Gastroesophageal sphincter (tissue), 4 donors: ENCODE results near the gene MASP2. TPM values are rescaled to one million over a fixed set of nuclear protein-coding genes. Genes with fewer than 3 reads are reported as not detected.
A peak's percentile ranks its signal among the peaks of the same experiment; 100 is the strongest.
"Not testable (repeated sequence)": the region's sequence is repeated elsewhere in the genome, so short reads cannot be mapped to it uniquely, and the experiment has no call there.

Source experiments
- ATAC-seq: fragments of 150-250 bp; one replicate; pipeline ENCODE4 v1.9.1; 2016; ENCODE audit warnings: mild to moderate bottlenecking, moderate library complexity
- H3K27ac ChIP-seq, 4 donors: fragments of 200-600 bp; sonication (generic) in 3 of 4; 1 replicate in 3 of 4; 2 replicates in 1 of 4; pipeline ENCODE4 v1.5.1; 2016 to 2019
- H3K27me3 ChIP-seq: fragments of 200-600 bp; sonication (generic); one replicate; pipeline ENCODE4 v1.5.1; 2019
- H3K36me3 ChIP-seq, 2 donors: fragments of 200-600 bp; sonication (generic); one replicate each; pipeline ENCODE4 v1.5.1; 2019; ENCODE audit warnings: control low read depth in 1 of 2
- H3K4me1 ChIP-seq, 3 donors: fragments of 200-600 bp; sonication (generic); 1 replicate in 2 of 3; 2 replicates in 1 of 3; pipeline ENCODE4 v1.5.1; 2016 to 2019; ENCODE audit warnings: control low read depth in 2 of 3
- H3K4me3 ChIP-seq, 2 donors: fragments of 200-600 bp; sonication (generic); one replicate each; pipeline ENCODE4 v1.5.1; 2019; ENCODE audit warnings: mild to moderate bottlenecking in 1 of 2, moderate library complexity in 1 of 2
- H3K9me3 ChIP-seq, 3 donors: fragments of 200-600 bp; sonication (generic); one replicate each; pipeline ENCODE4 v1.5.1; 2017 to 2019; ENCODE audit warnings: control low read depth in 2 of 3
- CTCF ChIP-seq, 4 experiments: fragments of 200-600 bp in 2 of 4; fragments of 450-650 bp in 2 of 4; sonication (generic) in 1 of 4; IDR thresholded peaks; one replicate each; pipeline ENCODE4 v1.5.1; 2017 to 2019; ENCODE audit warnings: antibody characterized with exemption in 4 of 4, mild to moderate bottlenecking in 2 of 4, moderate library complexity in 2 of 4
- EP300 ChIP-seq: sonication (generic); formaldehyde crosslinking; IDR thresholded peaks from one replicate; pipeline ENCODE4 v1.6.1; 2017; ENCODE audit warnings: antibody characterized with exemption, mild to moderate bottlenecking
- POLR2A ChIP-seq, 2 donors: fragments of 450-650 bp; IDR thresholded peaks; one replicate each; pipeline ENCODE4 v1.6.1; 2017; ENCODE audit warnings: antibody characterized with exemption in 2 of 2, mild to moderate bottlenecking in 2 of 2, moderate library complexity in 1 of 2
- POLR2AphosphoS5 ChIP-seq: sonication (generic); formaldehyde crosslinking; IDR thresholded peaks from one replicate; pipeline ENCODE4 v1.6.1; 2017; ENCODE audit warnings: antibody characterized with exemption
- WGBS, 2 donors: methylation state at CpG; one replicate each; pipeline ENCODE4 v1.1.5; 2018; ENCODE audit warnings: low coverage in 1 of 2; 5-methylcytosine and 5-hydroxymethylcytosine counted together
- total RNA-seq, 4 donors: library from RNA; depleted of rRNA; stranded (reverse); fragments of >200 nt; gene quantifications; one replicate each; pipeline ENCODE4 v1.1.0, GENCODE V29; 2016

The MASP2 gene
- total RNA-seq, 4 donors from 2014 or later = 0.13 TPM; not detected in 3

- Histone ChIP-seq H3K27me3 (no peaks in the 10 kb centered on the region), H3K4me1 (peaks cover 0 to 13% (median 6%) of the 10 kb centered on the region in 3 donors), H3K9me3 (no peaks in the 10 kb centered on the region), H3K27ac (no peak overlapping the region), H3K36me3 (no peaks in the 10 kb centered on the region), H3K4me3 (no peak overlapping the region)
- TF ChIP-seq CTCF (IDR thresholded peaks at IDR 0.05) = no peak
- TF ChIP-seq EP300 = no peak
- no peak for TF ChIP-seq POLR2AphosphoS5
- TF ChIP-seq POLR2A (IDR thresholded peaks at IDR 0.05) = no peak
- WGBS, 2 donors = 77 to 93% methylated on average over 3 of the region's 3 CpGs
- no peak for ATAC-seq
These were observed 5.0 kb downstream of the MASP2 start for GRCh38 chr1:11042065-11042464.

GRCh38 chr1:11041048-11041447 lies 6.0 kb downstream of the MASP2 start:
- H3K27me3 ChIP-seq = no peaks in the 10 kb centered on the region
- no peak for ATAC-seq
- H3K4me1 ChIP-seq = peaks cover 0 to 13% (median 6%) of the 10 kb centered on the region in 3 donors
- H3K27ac ChIP-seq = no peak overlapping the region
- H3K36me3 ChIP-seq = no peaks in the 10 kb centered on the region
- no peaks in the 10 kb centered on the region for H3K9me3 ChIP-seq
- H3K4me3 ChIP-seq = no peak overlapping the region
- no peak for TF ChIP-seq POLR2A (IDR thresholded peaks at IDR 0.05)
- TF ChIP-seq POLR2AphosphoS5 = no peak

GRCh38 chr1:11040105-11040429 lies 7.0 kb downstream of the MASP2 start:
- 91 to 92% methylated on average over 4 to 7 of the region's 7 CpGs for WGBS, 2 donors
- not testable (repeated sequence) for H3K9me3 ChIP-seq, H3K27me3 ChIP-seq, H3K27ac ChIP-seq, H3K4me3 ChIP-seq, H3K36me3 ChIP-seq, ATAC-seq
- peaks cover 0 to 13% (median 6%) of the 10 kb centered on the region in 3 donors for H3K4me1 ChIP-seq

GRCh38 chr1:11039351-11040104 lies 7.5 kb downstream of the MASP2 start:
- WGBS, 2 donors = 62 to 82% methylated on average over 2 of the region's 2 CpGs
- no peak for TF ChIP-seq CTCF (IDR thresholded peaks at IDR 0.05)
- TF ChIP-seq EP300 = no peak
- TF ChIP-seq POLR2AphosphoS5 = no peak
- TF ChIP-seq POLR2A (IDR thresholded peaks at IDR 0.05) = no peak
- no peak for ATAC-seq
- Histone ChIP-seq H3K4me1 (peaks cover 0 to 13% (median 6%) of the 10 kb centered on the region in 3 donors), H3K4me3 (no peak overlapping the region), H3K36me3 (no peaks in the 10 kb centered on the region), H3K9me3 (no peaks in the 10 kb centered on the region), H3K27me3 (no peaks in the 10 kb centered on the region), H3K27ac (no peak overlapping the region)

GRCh38 chr1:11037740-11038182 lies 9.3 kb downstream of the MASP2 start:
- Histone ChIP-seq H3K9me3 (no peaks in the 10 kb centered on the region), H3K27me3 (no peaks in the 10 kb centered on the region), H3K36me3 (no peaks in the 10 kb centered on the region), H3K4me1 (peaks cover 0 to 13% (median 6%) of the 10 kb centered on the region in 3 donors), H3K4me3 (no peak overlapping the region), H3K27ac (peak overlapping the region in 1 of 4 donors; percentile 3)
- WGBS, 2 donors = 0% methylated on average over 2 to 3 of the region's 8 CpGs
- ATAC-seq = peak; percentile 90
- TF ChIP-seq CTCF (IDR thresholded peaks at IDR 0.05) = peak in 3 of 4 experiments; percentile 89 to 97 (median 92)
- no peak for TF ChIP-seq POLR2A (IDR thresholded peaks at IDR 0.05)
- peak; percentile 35 for TF ChIP-seq POLR2AphosphoS5
- TF ChIP-seq EP300 = no peak

GRCh38 chr1:11037019-11037739 lies 9.9 kb downstream of the MASP2 start:
- H3K27ac ChIP-seq, H3K27me3 ChIP-seq, H3K36me3 ChIP-seq, H3K4me3 ChIP-seq, ATAC-seq, H3K9me3 ChIP-seq: not testable (repeated sequence)
- peaks cover 0 to 13% (median 6%) of the 10 kb centered on the region in 3 donors for H3K4me1 ChIP-seq
- 22 to 62% methylated on average over 5 to 17 of the region's 18 CpGs for WGBS, 2 donors
